Measurements from ENCODE around the gene RNU11.

DNA sequence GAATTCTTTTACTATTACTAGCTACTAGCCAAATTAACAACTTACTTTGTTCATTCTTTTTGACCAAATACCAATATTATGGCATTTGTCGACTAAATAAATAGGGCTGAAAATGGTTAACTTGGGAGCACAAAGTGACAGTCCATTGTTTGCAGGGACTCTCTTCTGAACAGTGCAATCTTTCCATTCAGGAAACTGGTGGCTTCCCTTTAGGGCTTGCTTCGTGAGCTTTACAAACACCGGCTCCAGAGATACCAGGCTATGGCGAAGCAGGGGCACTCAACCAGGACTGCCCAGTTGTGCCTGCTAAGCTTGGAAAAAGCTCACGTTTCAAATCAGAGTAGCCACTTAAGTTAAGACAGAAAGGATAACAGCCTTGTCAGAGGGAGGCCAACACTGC lies 44.0 kb upstream of the RNU11 start:
- TF ChIP-seq, protein P1, sequence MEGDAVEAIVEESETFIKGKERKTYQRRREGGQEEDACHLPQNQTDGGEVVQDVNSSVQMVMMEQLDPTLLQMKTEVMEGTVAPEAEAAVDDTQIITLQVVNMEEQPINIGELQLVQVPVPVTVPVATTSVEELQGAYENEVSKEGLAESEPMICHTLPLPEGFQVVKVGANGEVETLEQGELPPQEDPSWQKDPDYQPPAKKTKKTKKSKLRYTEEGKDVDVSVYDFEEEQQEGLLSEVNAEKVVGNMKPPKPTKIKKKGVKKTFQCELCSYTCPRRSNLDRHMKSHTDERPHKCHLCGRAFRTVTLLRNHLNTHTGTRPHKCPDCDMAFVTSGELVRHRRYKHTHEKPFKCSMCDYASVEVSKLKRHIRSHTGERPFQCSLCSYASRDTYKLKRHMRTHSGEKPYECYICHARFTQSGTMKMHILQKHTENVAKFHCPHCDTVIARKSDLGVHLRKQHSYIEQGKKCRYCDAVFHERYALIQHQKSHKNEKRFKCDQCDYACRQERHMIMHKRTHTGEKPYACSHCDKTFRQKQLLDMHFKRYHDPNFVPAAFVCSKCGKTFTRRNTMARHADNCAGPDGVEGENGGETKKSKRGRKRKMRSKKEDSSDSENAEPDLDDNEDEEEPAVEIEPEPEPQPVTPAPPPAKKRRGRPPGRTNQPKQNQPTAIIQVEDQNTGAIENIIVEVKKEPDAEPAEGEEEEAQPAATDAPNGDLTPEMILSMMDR (IDR thresholded peaks at IDR 0.05): no peak
- TF ChIP-seq POLR2A (IDR thresholded peaks at IDR 0.05): no peak
